Ramos (cell line): ENCODE data around the gene TMTC1.

Experiments used
- in situ Hi-C: fragments of 300-500 bp; cut with MboI; formaldehyde crosslinking; loops from one replicate; pipeline ENCODE4 v1.14.3; 2022; ENCODE audit warnings: low sequenced_read_pairs; ENCODE audit not compliant: unreplicated experiment

Gene TMTC1

GRCh38 chr12:29781705-29782266 is 2.0 kb downstream of the TMTC1 start:
- in situ Hi-C loops = no loop called here

- in situ Hi-C loops = no loop called here
Measured at GRCh38 chr12:29781188-29781587, 2.6 kb downstream of the TMTC1 start.

GRCh38 chr12:29780084-29780483 is 3.7 kb downstream of the TMTC1 start:
- in situ Hi-C loops = no loop called here

- in situ Hi-C loops = no loop called here
Measured at GRCh38 chr12:29778531-29778930, 5.2 kb downstream of the TMTC1 start.

- in situ Hi-C loops = no loop called here
Measured at GRCh38 chr12:29773076-29773475, 10.7 kb downstream of the TMTC1 start.

GRCh38 chr12:29771786-29772185 is 12.0 kb downstream of the TMTC1 start:
- in situ Hi-C loops = no loop called here

GRCh38 chr12:29771165-29771564 is 12.6 kb downstream of the TMTC1 start:
- in situ Hi-C loops = no loop called here

GRCh38 chr12:29769162-29769858 is 14.4 kb downstream of the TMTC1 start:
- in situ Hi-C loops = no loop called here

- in situ Hi-C loops = no loop called here
Measured at GRCh38 chr12:29768372-29768771, 15.4 kb downstream of the TMTC1 start.

- in situ Hi-C loops = no loop called here
Measured at GRCh38 chr12:29763301-29763683, 20.4 kb downstream of the TMTC1 start.

GRCh38 chr12:29762637-29763300 is 21.0 kb downstream of the TMTC1 start:
- in situ Hi-C loops = no loop called here

- in situ Hi-C loops = no loop called here
Measured at GRCh38 chr12:29759950-29760349, 23.8 kb downstream of the TMTC1 start.

- in situ Hi-C loops = no loop called here
Measured at GRCh38 chr12:29756741-29757390, 26.9 kb downstream of the TMTC1 start.

GRCh38 chr12:29754235-29755189 is 29.2 kb downstream of the TMTC1 start:
- in situ Hi-C loops = no loop called here

GRCh38 chr12:29752121-29752520 is 31.6 kb downstream of the TMTC1 start:
- in situ Hi-C loops = no loop called here

GRCh38 chr12:29751676-29752075 is 32.1 kb downstream of the TMTC1 start:
- in situ Hi-C loops = no loop called here

- in situ Hi-C loops = no loop called here
Measured at GRCh38 chr12:29750928-29751220, 32.9 kb downstream of the TMTC1 start.

- in situ Hi-C loops = no loop called here
Measured at GRCh38 chr12:29750131-29750927, 33.4 kb downstream of the TMTC1 start.

- in situ Hi-C loops = no loop called here
Measured at GRCh38 chr12:29744365-29744764, 39.4 kb downstream of the TMTC1 start.

GRCh38 chr12:29743801-29744200 is 39.9 kb downstream of the TMTC1 start:
- in situ Hi-C loops = no loop called here
